ENCODE results near the gene FANCG. TPM values are rescaled to one million over a fixed set of nuclear protein-coding genes. Genes with fewer than 3 reads are reported as not detected.

Gene FANCG
- total RNA-seq, 1 donor: 6.9 TPM

GRCh38 chr9:35107297-35108290, 27.9 kb upstream of the FANCG start:
- no peaks in the 10 kb centered on the region for H3K27me3 ChIP-seq (ENCODE audit: insufficient read depth, low read length)
- H3K4me1 ChIP-seq (ENCODE audit: insufficient read depth, low read length): peaks cover 45% of the 10 kb centered on the region
- no peaks in the 10 kb centered on the region for H3K9me3 ChIP-seq (ENCODE audit: low read depth, low read length)
- H3K4me3 ChIP-seq (ENCODE audit: low read length): no peak overlapping the region

GRCh38 chr9:35106343-35106730, 26.6 kb upstream of the FANCG start:
- Histone ChIP-seq H3K4me3 (ENCODE audit: low read length) (no peak overlapping the region), H3K27me3 (ENCODE audit: insufficient read depth, low read length) (no peaks in the 10 kb centered on the region), H3K4me1 (ENCODE audit: insufficient read depth, low read length) (peaks cover 47% of the 10 kb centered on the region), H3K9me3 (ENCODE audit: low read depth, low read length) (no peaks in the 10 kb centered on the region)

GRCh38 chr9:35105571-35106342, 26.0 kb upstream of the FANCG start:
- Histone ChIP-seq H3K9me3 (ENCODE audit: low read depth, low read length) (no peaks in the 10 kb centered on the region), H3K4me1 (ENCODE audit: insufficient read depth, low read length) (peaks cover 42% of the 10 kb centered on the region), H3K4me3 (ENCODE audit: low read length) (no peak overlapping the region), H3K27me3 (ENCODE audit: insufficient read depth, low read length) (no peaks in the 10 kb centered on the region)

GRCh38 chr9:35105126-35105525, 25.4 kb upstream of the FANCG start:
- Histone ChIP-seq H3K4me1 (ENCODE audit: insufficient read depth, low read length) (peaks cover 36% of the 10 kb centered on the region), H3K4me3 (ENCODE audit: low read length) (no peak overlapping the region), H3K9me3 (ENCODE audit: low read depth, low read length) (no peaks in the 10 kb centered on the region), H3K27me3 (ENCODE audit: insufficient read depth, low read length) (no peaks in the 10 kb centered on the region)

GRCh38 chr9:35104586-35104985, 24.8 kb upstream of the FANCG start:
- Histone ChIP-seq H3K4me3 (ENCODE audit: low read length) (no peak overlapping the region), H3K9me3 (ENCODE audit: low read depth, low read length) (no peaks in the 10 kb centered on the region), H3K4me1 (ENCODE audit: insufficient read depth, low read length) (peaks cover 31% of the 10 kb centered on the region), H3K27me3 (ENCODE audit: insufficient read depth, low read length) (no peaks in the 10 kb centered on the region)

- Histone ChIP-seq H3K4me1 (ENCODE audit: insufficient read depth, low read length) (peaks cover 24% of the 10 kb centered on the region), H3K4me3 (ENCODE audit: low read length) (peak overlapping the region; percentile 79), H3K9me3 (ENCODE audit: low read depth, low read length) (no peaks in the 10 kb centered on the region), H3K27me3 (ENCODE audit: insufficient read depth, low read length) (no peaks in the 10 kb centered on the region)
These were observed 24.0 kb upstream of the FANCG start for GRCh38 chr9:35103660-35104191.

- Histone ChIP-seq H3K4me3 (ENCODE audit: low read length) (peak within 1 kb of the TSS; percentile 79), H3K27me3 (ENCODE audit: insufficient read depth, low read length) (no peaks in the 10 kb centered on the region), H3K9me3 (ENCODE audit: low read depth, low read length) (no peaks in the 10 kb centered on the region), H3K4me1 (ENCODE audit: insufficient read depth, low read length) (peaks cover 24% of the 10 kb centered on the region)
These were observed 23.3 kb upstream of the FANCG start, which contains the start of gene STOML2 for GRCh38 chr9:35102769-35103659. TSS of gene STOML2 (minus strand) at chr9:35103131. CDS start at chr9:35103094, 37 bp downstream.

GRCh38 chr9:35102465-35102768, 22.7 kb upstream of the FANCG start:
- peaks cover 24% of the 10 kb centered on the region for H3K4me1 ChIP-seq (ENCODE audit: insufficient read depth, low read length)
- H3K27me3 ChIP-seq (ENCODE audit: insufficient read depth, low read length): no peaks in the 10 kb centered on the region
- peak overlapping the region; percentile 79 for H3K4me3 ChIP-seq (ENCODE audit: low read length)
- no peaks in the 10 kb centered on the region for H3K9me3 ChIP-seq (ENCODE audit: low read depth, low read length)

- peaks cover 29% of the 10 kb centered on the region for H3K4me1 ChIP-seq (ENCODE audit: insufficient read depth, low read length)
- H3K9me3 ChIP-seq (ENCODE audit: low read depth, low read length): no peaks in the 10 kb centered on the region
- no peaks in the 10 kb centered on the region for H3K27me3 ChIP-seq (ENCODE audit: insufficient read depth, low read length)
- H3K4me3 ChIP-seq (ENCODE audit: low read length): no peak overlapping the region
These were observed 17.8 kb upstream of the FANCG start for GRCh38 chr9:35097573-35097972.

- Histone ChIP-seq H3K9me3 (ENCODE audit: low read depth, low read length) (no peaks in the 10 kb centered on the region), H3K27me3 (ENCODE audit: insufficient read depth, low read length) (no peaks in the 10 kb centered on the region), H3K4me3 (ENCODE audit: low read length) (peak within 1 kb of the TSS; percentile 98), H3K4me1 (ENCODE audit: insufficient read depth, low read length) (peaks cover 17% of the 10 kb centered on the region)
These were observed 16.5 kb upstream of the FANCG start, which contains the start of gene PIGO for GRCh38 chr9:35096035-35096849. TSS of gene PIGO (minus strand) at chr9:35096591. CDS start at chr9:35095565, 1,026 bp downstream.

GRCh38 chr9:35091536-35091935, 11.8 kb upstream of the FANCG start:
- Histone ChIP-seq H3K4me3 (ENCODE audit: low read length) (no peak overlapping the region), H3K9me3 (ENCODE audit: low read depth, low read length) (no peaks in the 10 kb centered on the region), H3K27me3 (ENCODE audit: insufficient read depth, low read length) (no peaks in the 10 kb centered on the region), H3K4me1 (ENCODE audit: insufficient read depth, low read length) (peaks cover 13% of the 10 kb centered on the region)

- no peaks in the 10 kb centered on the region for H3K4me1 ChIP-seq (ENCODE audit: insufficient read depth, low read length)
- no peaks in the 10 kb centered on the region for H3K9me3 ChIP-seq (ENCODE audit: low read depth, low read length)
- no peak overlapping the region for H3K4me3 ChIP-seq (ENCODE audit: low read length)
- H3K27me3 ChIP-seq (ENCODE audit: insufficient read depth, low read length): no peaks in the 10 kb centered on the region
These were observed 9.7 kb upstream of the FANCG start for GRCh38 chr9:35089434-35089833.

GRCh38 chr9:35085078-35085477, 5.3 kb upstream of the FANCG start:
- Histone ChIP-seq H3K4me3 (ENCODE audit: low read length) (no peak overlapping the region), H3K9me3 (ENCODE audit: low read depth, low read length) (no peaks in the 10 kb centered on the region), H3K4me1 (ENCODE audit: insufficient read depth, low read length) (peaks cover 8% of the 10 kb centered on the region), H3K27me3 (ENCODE audit: insufficient read depth, low read length) (no peaks in the 10 kb centered on the region)

- no peaks in the 10 kb centered on the region for H3K9me3 ChIP-seq (ENCODE audit: low read depth, low read length)
- peaks cover 30% of the 10 kb centered on the region for H3K4me1 ChIP-seq (ENCODE audit: insufficient read depth, low read length)
- H3K4me3 ChIP-seq (ENCODE audit: low read length): peak overlapping the region; percentile 85
- no peaks in the 10 kb centered on the region for H3K27me3 ChIP-seq (ENCODE audit: insufficient read depth, low read length)
These were observed 709 bp downstream of the FANCG start for GRCh38 chr9:35079041-35079425.
